Upper lobe of right lung (tissue), 1 donor: ENCODE results near the gene ARHGAP24. TPM values are rescaled to one million over a fixed set of nuclear protein-coding genes. Genes with fewer than 3 reads are reported as not detected.
A peak's percentile ranks its signal among the peaks of the same experiment; 100 is the strongest.

ENCODE experiments used
- ATAC-seq: fragments of 200-7000 bp; cut with Tn5 transposase; one replicate; pipeline ENCODE4 v1.9.1; 2020; ENCODE audit warnings: mild to moderate bottlenecking, moderate library complexity
- DNase-seq: peaks from one replicate; pipeline ENCODE4 v3.0.0-alpha.2; 2020
- H3K27ac ChIP-seq: fragments of 200-600 bp; one replicate; pipeline ENCODE4 v1.8.0; 2022
- H3K27me3 ChIP-seq: fragments of 200-600 bp; one replicate; pipeline ENCODE4 v1.8.0; 2022; ENCODE audit warnings: mild to moderate bottlenecking
- H3K36me3 ChIP-seq: fragments of 200-600 bp; one replicate; pipeline ENCODE4 v1.8.0; 2022
- H3K4me1 ChIP-seq: fragments of 200-600 bp; one replicate; pipeline ENCODE4 v1.8.0; 2022
- H3K4me3 ChIP-seq: fragments of 200-600 bp; one replicate; pipeline ENCODE4 v1.8.0; 2022; ENCODE audit warnings: mild to moderate bottlenecking
- H3K9me3 ChIP-seq: fragments of 200-600 bp; one replicate; pipeline ENCODE4 v1.8.0; 2022
- CTCF ChIP-seq: fragments of 200-600 bp; IDR thresholded peaks from one replicate; pipeline ENCODE4 v1.8.0; 2022; ENCODE audit warnings: antibody characterized with exemption
- intact Hi-C: fragments of 100-400 bp; cut with DNase I; formaldehyde crosslinking; loops from one replicate; pipeline ENCODE4 v1.11.0; 2022
- total RNA-seq: library from RNA; stranded (reverse); fragmentation: NEBNext Ultra II Directional; extraction: Animal tissue kit (Norgen Biotek cat#: 25700); gene quantifications from one replicate; pipeline ENCODE4 v1.2.1, GENCODE V29; 2021
- donor health status: DM: no; HTN: yes; CAD: no; lungs with severe emphysema.

The ARHGAP24 gene
- total RNA-seq, 1 donor from 2014 or later: 29.8 TPM

DNA sequence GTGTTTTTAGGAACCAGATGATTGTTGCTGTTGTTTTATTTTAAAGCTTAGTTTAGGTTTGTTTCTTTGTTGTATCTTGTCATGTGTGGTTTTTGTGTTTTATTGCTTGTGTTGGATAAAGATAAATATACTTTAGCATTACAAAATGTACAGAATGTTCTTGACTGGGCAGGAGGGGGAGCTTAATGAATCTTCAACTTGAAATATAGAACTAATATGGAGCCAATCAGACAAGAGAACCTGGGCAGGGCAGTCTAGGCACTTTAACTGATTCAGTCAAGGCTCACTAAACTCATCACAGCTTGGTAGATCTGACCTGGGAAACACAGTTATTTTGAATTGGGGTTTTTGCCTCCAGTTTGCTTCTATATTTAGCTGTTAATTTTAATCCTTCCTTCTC is 304.2 kb downstream of the ARHGAP24 start:
- Histone ChIP-seq H3K27ac (peak overlapping the region; percentile 24), H3K4me3 (peak overlapping the region; percentile 17), H3K36me3 (no peaks in the 10 kb centered on the region), H3K4me1 (no peaks in the 10 kb centered on the region), H3K9me3 (no peaks in the 10 kb centered on the region), H3K27me3 (no peaks in the 10 kb centered on the region)
- intact Hi-C loops: no loop called here
- DNase-seq: no peak
- no peak for ATAC-seq
- TF ChIP-seq CTCF: no peak

DNA sequence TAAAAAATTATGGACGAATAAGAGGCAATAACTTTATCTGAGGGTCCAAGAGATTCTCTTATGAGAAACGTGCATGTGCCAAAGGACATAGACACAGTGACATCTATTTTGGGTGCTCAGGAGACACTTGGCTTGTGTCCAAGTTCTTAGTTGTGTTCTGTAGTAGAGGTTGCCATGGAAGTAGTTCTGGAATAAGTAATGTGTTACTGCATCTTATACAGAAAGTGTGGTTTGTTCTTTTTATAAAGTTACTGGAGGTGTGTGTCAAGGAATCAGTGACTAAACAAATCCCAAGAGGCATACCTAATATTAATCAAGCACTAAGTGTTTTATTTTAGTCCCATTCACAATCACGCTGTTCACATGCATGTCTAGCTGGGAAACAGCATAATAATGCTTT is 305.7 kb downstream of the ARHGAP24 start:
- intact Hi-C loops: no loop called here
- DNase-seq: no peak
- Histone ChIP-seq H3K9me3 (no peaks in the 10 kb centered on the region), H3K4me3 (no peak overlapping the region), H3K27ac (no peak overlapping the region), H3K4me1 (no peaks in the 10 kb centered on the region), H3K27me3 (no peaks in the 10 kb centered on the region), H3K36me3 (no peaks in the 10 kb centered on the region)
- ATAC-seq: no peak
- TF ChIP-seq CTCF: no peak

DNA sequence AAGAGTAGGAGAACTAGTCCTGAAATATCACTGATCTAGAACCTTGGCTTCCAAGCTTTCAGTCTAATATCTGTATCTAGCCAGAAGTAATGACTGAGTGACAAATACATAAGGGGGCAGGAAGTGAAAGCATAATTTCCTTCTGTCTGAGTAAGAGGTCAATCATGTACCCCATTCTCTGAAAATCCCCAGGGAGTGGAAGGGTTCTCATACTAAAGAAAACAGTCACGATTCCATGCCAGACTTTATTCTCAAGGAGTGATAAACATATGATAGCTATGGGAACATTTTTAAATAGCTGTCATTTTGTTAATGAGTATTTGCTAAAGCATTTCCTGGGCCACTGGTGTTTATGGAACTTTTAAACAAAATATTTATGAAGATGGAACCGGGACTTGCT is 308.5 kb downstream of the ARHGAP24 start:
- no peak overlapping the region for H3K27ac ChIP-seq
- no peaks in the 10 kb centered on the region for H3K9me3 ChIP-seq
- no peak for TF ChIP-seq CTCF
- H3K4me1 ChIP-seq: peaks cover 9% of the 10 kb centered on the region
- intact Hi-C loops: no loop called here
- DNase-seq (no peak), ATAC-seq (no peak)
- no peaks in the 10 kb centered on the region for H3K36me3 ChIP-seq
- H3K4me3 ChIP-seq: no peak overlapping the region
- no peaks in the 10 kb centered on the region for H3K27me3 ChIP-seq

GRCh38 chr4:85783900-85784299 is 308.9 kb downstream of the ARHGAP24 start:
- Histone ChIP-seq H3K27ac (no peak overlapping the region), H3K36me3 (no peaks in the 10 kb centered on the region), H3K27me3 (no peaks in the 10 kb centered on the region), H3K9me3 (no peaks in the 10 kb centered on the region), H3K4me3 (no peak overlapping the region), H3K4me1 (peaks cover 9% of the 10 kb centered on the region)
- ATAC-seq: no peak
- no peak for DNase-seq
- intact Hi-C loops: no loop called here
- no peak for TF ChIP-seq CTCF

- ATAC-seq (no peak), DNase-seq (no peak)
- no peak for TF ChIP-seq CTCF
- H3K4me3 ChIP-seq: no peak overlapping the region
- H3K9me3 ChIP-seq: no peaks in the 10 kb centered on the region
- H3K36me3 ChIP-seq: no peaks in the 10 kb centered on the region
- H3K27me3 ChIP-seq: no peaks in the 10 kb centered on the region
- peaks cover 9% of the 10 kb centered on the region for H3K4me1 ChIP-seq
- H3K27ac ChIP-seq: no peak overlapping the region
- intact Hi-C loops: no loop called here
Observed at GRCh38 chr4:85784348-85784747, 309.4 kb downstream of the ARHGAP24 start.

GRCh38 chr4:85784947-85785346 is 310.0 kb downstream of the ARHGAP24 start:
- H3K4me3 ChIP-seq: no peak overlapping the region
- no peaks in the 10 kb centered on the region for H3K9me3 ChIP-seq
- H3K27ac ChIP-seq: no peak overlapping the region
- ATAC-seq (no peak), DNase-seq (no peak)
- intact Hi-C loops: no loop called here
- no peaks in the 10 kb centered on the region for H3K36me3 ChIP-seq
- peaks cover 9% of the 10 kb centered on the region for H3K4me1 ChIP-seq
- no peak for TF ChIP-seq CTCF
- no peaks in the 10 kb centered on the region for H3K27me3 ChIP-seq
